CD4-positive, alpha-beta T cell treated with Interleukin-6 for 4 hours (primary cell): ENCODE data around the gene FAM20C.

Source experiments
- DNase-seq: peaks from one replicate; pipeline ENCODE4 v3.0.0-alpha.2; 2020; ENCODE audit warnings: mixed read lengths

The FAM20C gene

DNA sequence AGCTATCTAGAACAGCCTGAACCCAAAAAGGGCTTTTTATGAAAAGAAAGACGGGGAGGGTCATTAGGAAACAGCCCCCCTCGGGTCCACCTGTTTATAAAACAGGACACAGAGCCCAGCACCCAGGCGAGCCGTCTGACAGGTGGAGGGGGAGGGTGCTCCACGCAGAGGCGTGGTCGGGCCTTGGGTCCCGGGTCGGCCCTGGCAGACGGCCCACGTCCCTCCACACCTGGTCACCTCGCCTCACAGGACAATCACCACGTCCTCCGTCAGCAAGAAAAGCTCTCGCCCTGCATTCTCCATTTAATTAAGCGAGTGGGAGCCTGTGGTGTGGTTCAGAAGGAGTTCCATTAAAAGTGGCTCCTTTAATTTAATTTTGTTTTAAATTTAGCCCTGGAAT lies 55.3 kb downstream of the FAM20C start:
- DNase-seq = no peak

DNA sequence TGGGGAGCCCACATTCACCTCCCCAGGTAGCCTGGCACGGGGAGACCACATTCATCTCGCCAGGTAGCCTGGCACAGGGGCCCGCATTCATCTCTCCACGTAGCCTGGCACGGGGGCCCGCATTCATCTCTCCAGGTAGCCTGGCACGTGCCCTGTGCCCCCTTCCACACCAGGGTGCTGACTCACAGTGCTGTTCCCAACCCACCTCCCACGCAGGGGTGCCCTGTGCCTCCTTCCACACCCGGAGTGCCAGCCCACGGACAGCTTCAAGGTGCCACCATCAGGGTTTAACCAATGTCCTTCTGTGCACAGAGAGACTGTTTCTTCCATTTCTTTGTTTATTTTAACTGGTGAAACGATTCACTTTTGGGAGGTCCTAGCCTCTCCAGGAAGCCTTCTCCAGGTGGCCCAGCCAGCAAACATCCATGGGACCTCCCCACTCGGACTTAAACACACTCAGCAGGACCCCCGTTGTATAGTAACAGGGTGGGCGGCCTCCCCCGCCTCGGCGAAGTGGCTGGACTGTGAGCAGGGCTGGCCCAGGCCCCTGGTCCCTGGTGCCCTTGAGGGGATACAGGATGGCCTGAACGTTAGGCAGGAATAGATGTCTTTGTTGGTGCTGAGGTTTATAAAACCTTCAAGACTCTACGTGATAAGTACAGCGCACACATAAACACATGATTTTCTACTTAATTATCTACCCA lies 56.5 kb downstream of the FAM20C start:
- DNase-seq = no peak

DNA sequence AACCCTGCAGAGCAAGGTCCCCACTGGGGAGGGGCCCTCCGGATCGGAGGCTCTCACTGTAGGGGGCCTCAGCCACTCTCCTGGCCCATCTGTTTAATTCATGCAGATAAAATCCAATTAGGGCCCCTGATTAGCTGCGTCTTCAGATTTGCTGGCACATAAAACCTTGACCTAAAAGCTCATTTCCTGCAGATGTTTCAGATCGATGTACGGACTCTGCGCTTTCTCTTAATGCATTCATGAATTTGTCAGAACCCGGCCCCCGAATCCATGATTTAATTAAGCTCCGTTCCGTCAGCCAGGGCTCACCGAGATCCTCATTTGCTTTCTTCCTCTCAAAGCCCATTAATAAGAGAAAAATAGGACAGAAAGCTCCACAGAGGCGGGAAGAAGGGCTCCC lies 57.6 kb downstream of the FAM20C start:
- no peak for DNase-seq

DNA sequence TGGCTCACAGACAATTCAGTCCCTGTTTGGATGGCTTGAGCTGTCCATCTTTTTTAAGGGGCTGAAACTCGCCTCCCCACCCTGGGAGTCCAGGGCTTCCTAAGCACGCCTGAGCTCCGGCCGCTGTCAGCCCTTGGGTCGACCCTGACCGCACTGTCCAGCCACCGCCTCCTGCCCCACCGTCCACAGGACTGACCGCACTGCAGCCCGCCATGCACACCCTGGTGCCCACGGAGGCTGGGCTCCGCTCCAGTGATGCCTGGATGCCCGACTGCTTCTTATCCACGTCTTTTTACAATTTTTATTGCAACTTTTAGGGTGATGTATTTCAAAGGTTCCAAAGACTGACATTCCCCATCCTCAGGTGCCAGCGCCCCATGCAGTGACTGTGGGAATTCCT lies 58.2 kb downstream of the FAM20C start:
- DNase-seq = no peak

GRCh38 chr7:251005-251404 lies 58.6 kb downstream of the FAM20C start:
- no peak for DNase-seq

DNA sequence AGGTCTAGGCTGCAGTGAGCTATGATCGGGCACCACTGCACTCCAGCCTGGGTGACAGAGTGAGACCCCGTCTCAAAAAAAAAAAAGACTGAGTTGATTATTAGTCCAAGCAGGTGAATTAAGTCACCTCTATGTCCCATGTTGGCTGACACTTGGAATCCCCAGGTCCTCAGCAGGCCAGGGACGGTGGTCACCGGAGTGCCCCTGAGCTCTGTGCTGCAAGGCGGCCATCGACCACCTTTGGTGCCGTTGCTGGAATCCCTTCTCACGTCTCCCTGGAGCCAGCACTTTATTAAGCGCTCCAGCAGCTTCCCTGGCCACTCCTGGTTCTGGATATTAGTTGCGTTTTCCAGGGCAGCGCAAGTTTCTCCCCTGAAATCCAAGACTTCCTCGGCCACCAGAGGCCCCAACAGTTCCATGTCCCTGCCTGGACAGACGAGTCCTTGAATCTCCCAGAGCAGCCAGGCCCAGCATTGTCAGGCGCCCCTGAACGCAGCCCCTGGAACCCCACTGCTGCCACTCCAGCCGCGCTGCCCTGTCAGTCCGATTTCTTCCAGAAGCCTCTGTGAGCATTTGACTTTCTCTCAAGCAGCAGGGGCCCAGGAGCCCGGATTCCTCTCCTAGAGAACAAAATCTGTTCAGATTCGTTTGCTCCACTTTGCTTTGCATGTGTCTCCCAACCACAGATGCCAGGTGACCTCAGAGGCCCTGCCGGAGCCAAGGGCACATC lies 59.2 kb downstream of the FAM20C start:
- DNase-seq = no peak

GRCh38 chr7:252216-252965 lies 60.0 kb downstream of the FAM20C start:
- DNase-seq = no peak

DNA sequence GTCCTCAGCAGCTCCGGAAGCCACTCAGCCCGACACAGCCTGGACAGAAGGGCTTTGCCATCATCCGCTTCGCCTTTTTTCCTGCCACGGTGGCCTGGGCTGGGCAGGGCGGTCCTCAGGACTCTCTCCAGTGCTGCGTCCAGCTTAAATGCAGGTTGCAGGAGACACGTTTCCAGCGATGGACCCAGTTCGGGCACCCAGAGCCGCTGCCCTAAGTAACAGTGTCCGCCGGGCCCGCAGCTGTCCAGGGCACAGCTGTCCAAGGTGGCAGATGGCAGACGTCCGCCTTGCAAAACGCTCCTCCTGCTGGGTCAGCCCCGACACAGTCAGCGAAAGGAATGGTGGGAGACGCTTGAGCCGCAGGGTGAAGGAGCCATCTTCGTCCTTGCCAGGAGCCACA lies 60.6 kb downstream of the FAM20C start:
- DNase-seq = no peak

DNA sequence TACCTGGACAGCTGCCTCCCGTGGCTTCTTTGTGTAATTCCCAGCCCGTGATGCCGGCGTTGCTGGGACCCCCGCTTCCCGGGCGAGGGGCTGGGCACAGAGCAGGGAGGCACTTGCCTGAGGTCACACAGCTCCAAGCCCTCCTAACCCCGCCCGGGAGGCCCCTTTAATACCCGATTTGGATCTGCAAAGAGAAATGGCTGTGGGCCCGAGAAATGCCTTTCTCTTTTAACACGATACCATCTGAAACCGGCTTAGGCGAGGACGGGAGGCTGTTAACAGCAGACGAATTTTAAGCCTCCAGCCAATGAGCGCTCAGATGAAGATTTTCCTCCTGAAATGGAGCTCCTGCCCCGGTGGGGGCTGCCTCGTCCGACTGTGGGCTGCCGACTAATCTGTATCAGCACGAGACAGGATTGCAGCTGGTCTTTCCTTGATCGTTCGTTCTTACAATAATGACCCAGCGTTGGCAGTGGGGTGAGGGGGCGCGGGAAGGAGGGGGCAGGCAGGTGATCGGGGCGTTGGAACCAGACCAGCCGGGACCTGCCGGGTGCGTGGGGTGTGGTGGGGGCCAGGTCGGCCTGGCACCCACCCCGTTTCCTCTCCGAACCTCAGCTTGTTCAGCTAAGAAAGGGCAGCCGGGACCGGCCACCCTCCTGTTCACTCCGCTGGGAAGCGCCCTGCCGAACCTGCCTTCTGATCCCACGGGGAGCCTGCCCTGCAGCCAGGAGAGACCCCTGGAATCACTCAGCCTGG lies 61.4 kb downstream of the FAM20C start:
- no peak for DNase-seq

DNA sequence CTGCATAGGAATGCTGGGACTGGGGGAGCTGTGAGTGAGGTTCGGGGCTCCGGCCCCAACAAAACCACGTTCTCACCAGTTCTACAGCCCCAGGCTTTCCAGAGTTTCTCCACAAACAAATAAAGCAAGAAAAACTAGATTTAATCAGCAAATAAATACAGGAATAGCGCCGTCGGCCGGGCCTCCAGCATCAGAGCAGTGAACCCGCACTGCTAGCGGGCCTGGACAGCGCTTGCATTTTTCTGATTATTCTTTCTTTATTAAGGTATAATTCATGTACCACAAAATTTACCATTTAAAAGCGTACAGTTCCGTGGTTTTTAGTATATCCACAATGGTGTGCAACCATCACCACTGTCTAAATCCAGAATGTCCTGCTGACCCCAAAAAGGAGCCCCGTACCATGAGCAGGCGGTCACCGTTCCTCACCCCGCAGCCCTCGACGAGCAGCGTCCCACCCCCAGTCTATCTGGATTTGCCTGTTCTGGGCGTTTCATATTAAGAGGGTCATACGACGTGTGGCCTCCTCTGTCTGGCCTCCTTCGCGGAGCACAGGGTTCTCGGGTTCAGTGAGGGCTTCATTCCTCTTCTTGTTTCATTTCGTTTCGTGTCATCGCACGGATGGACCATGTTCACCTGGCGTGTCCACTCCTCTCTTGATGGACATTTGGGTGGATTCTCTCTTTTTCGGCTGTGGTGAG lies 62.1 kb downstream of the FAM20C start:
- no peak for DNase-seq

- no peak for DNase-seq
These were observed 62.7 kb downstream of the FAM20C start for GRCh38 chr7:255038-255435.

DNA sequence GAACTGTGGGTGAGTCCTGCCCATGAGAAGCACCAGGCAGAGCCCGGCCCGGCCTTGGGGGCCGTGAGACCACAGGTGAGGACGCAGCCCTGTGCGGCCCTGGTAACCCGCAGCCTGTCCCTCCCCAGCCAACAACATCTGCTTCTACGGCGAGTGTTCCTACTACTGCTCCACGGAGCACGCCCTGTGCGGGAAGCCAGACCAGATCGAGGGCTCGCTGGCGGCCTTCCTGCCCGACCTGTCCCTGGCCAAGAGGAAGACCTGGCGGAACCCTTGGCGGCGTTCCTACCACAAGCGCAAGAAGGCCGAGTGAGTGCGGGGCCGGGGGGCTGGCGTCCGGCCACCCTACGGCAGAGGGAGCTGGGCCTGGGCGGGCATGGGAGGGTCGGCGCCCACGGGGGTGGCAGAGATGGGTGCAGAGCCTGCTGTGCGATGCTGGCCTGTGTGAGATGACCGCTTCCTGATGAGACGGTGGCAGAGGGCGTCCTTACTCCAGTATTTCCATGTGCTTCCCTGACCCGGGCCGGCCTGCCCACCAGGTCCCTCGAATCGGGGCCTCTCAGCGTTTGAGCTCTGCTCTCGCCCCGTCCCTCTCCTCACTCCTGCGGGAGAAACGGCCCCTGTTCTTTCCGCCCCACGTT lies 63.5 kb downstream of the FAM20C start:
- DNase-seq = no peak

DNA sequence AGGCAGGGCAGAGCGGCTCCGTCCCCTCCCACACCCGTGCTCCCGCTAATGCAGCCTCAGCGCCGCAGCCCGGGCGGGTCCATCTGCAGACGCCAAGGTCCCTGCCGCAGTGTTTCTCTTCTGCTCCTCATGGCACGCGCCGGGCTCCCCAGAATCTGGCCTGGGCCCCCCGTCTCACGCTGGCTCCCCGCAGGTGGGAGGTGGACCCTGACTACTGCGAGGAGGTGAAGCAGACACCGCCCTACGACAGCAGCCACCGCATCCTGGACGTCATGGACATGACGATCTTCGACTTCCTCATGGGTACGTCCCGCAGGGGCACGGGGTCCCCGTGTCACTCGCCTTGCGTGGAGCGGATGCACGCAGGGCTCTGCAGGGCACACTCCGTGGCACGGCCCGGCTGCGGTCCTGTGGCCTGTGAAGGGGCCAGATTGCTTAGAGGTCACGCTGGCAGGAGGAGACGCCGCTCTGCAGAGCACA lies 64.1 kb downstream of the FAM20C start:
- no peak for DNase-seq

GRCh38 chr7:256981-257646 lies 64.7 kb downstream of the FAM20C start:
- DNase-seq = no peak

- no peak for DNase-seq
These were observed 65.2 kb downstream of the FAM20C start for GRCh38 chr7:257647-257992.

DNA sequence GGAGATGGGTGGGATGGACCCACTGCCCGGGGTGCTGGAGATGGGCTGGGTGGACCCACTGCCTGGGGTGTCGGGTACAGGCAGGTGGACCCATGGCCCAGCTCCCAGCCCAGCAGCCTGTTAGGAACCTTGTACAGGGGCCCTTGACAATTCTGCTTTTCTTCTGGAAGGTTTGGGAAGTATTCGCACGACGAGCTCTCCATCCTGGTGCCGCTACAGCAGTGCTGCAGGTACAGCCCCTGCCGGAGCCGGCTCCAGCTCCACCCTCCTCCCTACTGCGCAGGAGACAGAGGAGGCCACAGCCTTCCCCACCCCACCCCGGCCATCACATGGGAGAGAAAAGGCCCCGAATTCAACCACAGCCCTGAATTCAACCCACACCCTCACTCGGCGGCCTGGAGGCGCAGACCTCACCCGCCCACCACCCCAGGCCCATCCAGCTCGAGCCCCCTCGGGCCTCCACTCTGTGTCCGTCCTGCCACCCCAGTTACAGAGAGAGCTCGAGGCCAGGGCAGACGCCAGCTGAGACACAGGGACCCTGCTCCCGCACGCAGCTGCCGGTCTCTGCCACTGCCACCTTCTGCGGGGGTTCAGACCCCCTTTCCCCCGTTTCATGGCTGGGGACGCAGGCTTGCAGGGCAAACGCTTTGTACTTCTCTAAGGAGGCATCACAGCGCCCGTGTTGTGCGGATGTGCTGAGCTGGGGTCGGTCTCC lies 66.3 kb downstream of the FAM20C start:
- no peak for DNase-seq

GRCh38 chr7:259191-259505 lies 66.8 kb downstream of the FAM20C start:
- no peak for DNase-seq

DNA sequence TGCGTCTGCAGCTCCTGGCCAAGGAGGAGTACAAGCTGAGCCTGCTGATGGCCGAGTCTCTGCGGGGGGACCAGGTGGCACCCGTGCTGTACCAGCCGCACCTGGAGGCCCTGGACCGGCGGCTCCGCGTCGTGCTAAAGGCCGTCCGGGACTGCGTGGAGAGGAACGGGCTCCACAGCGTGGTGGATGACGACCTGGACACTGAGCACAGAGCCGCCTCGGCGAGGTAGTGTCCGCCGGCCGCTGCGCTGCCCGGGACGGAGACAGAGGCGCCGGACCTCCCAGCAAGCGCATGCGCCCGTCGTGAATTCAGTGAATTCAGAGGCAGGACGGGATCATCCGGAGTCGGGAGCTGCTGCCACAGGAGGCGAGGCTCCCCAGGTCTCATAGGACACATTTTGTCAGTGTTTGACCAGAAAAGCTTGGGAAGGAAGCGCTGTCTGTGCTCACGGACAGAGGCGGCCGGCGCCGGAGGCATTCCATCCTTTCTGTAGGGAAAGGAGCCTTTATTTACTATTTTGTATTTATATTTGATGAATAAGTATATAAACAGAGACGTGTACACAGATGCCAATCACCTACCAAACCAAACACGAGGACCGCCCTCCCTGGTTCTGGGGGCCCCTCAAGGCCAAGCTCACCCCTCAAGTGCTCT lies 67.5 kb downstream of the FAM20C start:
- no peak for DNase-seq

GRCh38 chr7:260441-261281 lies 68.3 kb downstream of the FAM20C start:
- no peak for DNase-seq
